SK-N-SH (cell line): Measurements from ENCODE around the gene CLN6. TPM values are rescaled to one million over a fixed set of nuclear protein-coding genes. Genes with fewer than 3 reads are reported as not detected.
A peak's percentile ranks its signal among the peaks of the same experiment; 100 is the strongest.

Experiments used
- CTCF ChIA-PET: fragments of 300-600, 350-600 bp; formaldehyde crosslinking; extraction: SDS; loops from one replicate; lab custom pipeline; 2021; lab: Yijun Ruan, JAX
- POLR2A ChIA-PET: fragments of 350-600 bp; sonication (Branson Sonifier 250); formaldehyde crosslinking; extraction: SDS; loops from one replicate; lab custom pipeline; 2020; ENCODE audit warnings: antibody characterized with exemption, inconsistent platforms; lab: Yijun Ruan, JAX
- DNase-seq: peaks from one replicate; pipeline ENCODE4 v3.0.0; 2012
- H2AFZ ChIP-seq: fragments of 200-600 bp; sonication (generic); 2 replicates; pipeline ENCODE4 v1.8.1; 2016; ENCODE audit warnings: antibody characterized with exemption, mild to moderate bottlenecking, low read depth
- H3F3A ChIP-seq: fragments of 200-600 bp; sonication (generic); replicated peaks from 2 replicates; pipeline ENCODE3; 2016; ENCODE audit warnings: antibody characterized with exemption, mild to moderate bottlenecking; ENCODE audit not compliant: insufficient read depth
- H3K27ac ChIP-seq, 2 experiments: fragments of 200-500 bp in 1 of 2; fragments of 200-600 bp in 1 of 2; sonication (Bioruptor generic) in 1 of 2; sonication (generic), shearing (Covaris generic) in 1 of 2; 2 replicates each; pipeline versions ENCODE4 v1.5.1 to v1.6.1; 2014 to 2016; ENCODE audit warnings: low read depth in 2 of 2, inconsistent platforms in 1 of 2, low read length in 1 of 2, mild to moderate bottlenecking in 1 of 2, mixed read lengths in 1 of 2
- H3K27me3 ChIP-seq: fragments of 200-600 bp; sonication (generic), shearing (Covaris generic); 2 replicates; pipeline ENCODE4 v1.6.1; 2016; ENCODE audit warnings: mixed run types; ENCODE audit not compliant: insufficient read depth
- H3K36me3 ChIP-seq, 2 experiments: fragments of 200-500 bp in 1 of 2; fragments of 200-600 bp in 1 of 2; sonication (Bioruptor generic) in 1 of 2; sonication (generic) in 1 of 2; replicated peaks in 1 of 2; 2 replicates each; pipeline versions ENCODE3 to v1.5.1; 2014 to 2016; ENCODE audit warnings: low read length in 1 of 2, mild to moderate bottlenecking in 1 of 2; ENCODE audit not compliant: insufficient read depth in 2 of 2, control insufficient read depth in 1 of 2
- H3K4me1 ChIP-seq, 2 experiments: fragments of 200-500 bp in 1 of 2; fragments of 200-600 bp in 1 of 2; sonication (Bioruptor generic) in 1 of 2; sonication (generic), shearing (Covaris generic) in 1 of 2; 2 replicates each; pipeline versions ENCODE4 v1.5.1 to v1.6.1; 2014 to 2016; ENCODE audit warnings: low read depth in 1 of 2, low read length in 1 of 2, mixed run types in 1 of 2; ENCODE audit not compliant: insufficient read depth in 2 of 2, control insufficient read depth in 1 of 2
- H3K4me2 ChIP-seq: fragments of 200-600 bp; sonication (generic), shearing (Covaris generic); 2 replicates; pipeline ENCODE4 v1.6.1; 2017; ENCODE audit warnings: mixed run types
- H3K4me3 ChIP-seq, 2 experiments: fragments of 200-500 bp in 1 of 2; fragments of 200-600 bp in 1 of 2; sonication (Bioruptor generic) in 1 of 2; sonication (generic), shearing (Covaris generic) in 1 of 2; 2 replicates each; pipeline versions ENCODE4 v1.5.1 to v1.8.1; 2014 to 2016; ENCODE audit warnings: low read depth in 2 of 2, inconsistent platforms in 1 of 2, low read length in 1 of 2, mild to moderate bottlenecking in 1 of 2, mixed read lengths in 1 of 2, moderate library complexity in 1 of 2
- H3K79me2 ChIP-seq: fragments of 200-600 bp; sonication (generic); 2 replicates; pipeline ENCODE4 v1.8.1; 2017; ENCODE audit warnings: mild to moderate bottlenecking; ENCODE audit not compliant: insufficient read depth
- H3K9ac ChIP-seq: fragments of 200-600 bp; sonication (generic); 2 replicates; pipeline ENCODE4 v1.6.1; 2017; ENCODE audit warnings: mixed run types
- H3K9me2 ChIP-seq: fragments of 200-600 bp; sonication (generic); 2 replicates; pipeline ENCODE4 v1.6.1; 2017; ENCODE audit warnings: mixed run types
- H3K9me3 ChIP-seq: fragments of 200-600 bp; sonication (generic); 2 replicates; pipeline ENCODE4 v1.6.1; 2017; ENCODE audit warnings: mixed run types, mild to moderate bottlenecking, moderate library complexity
- H4K20me1 ChIP-seq: fragments of 200-600 bp; sonication (generic); 2 replicates; pipeline ENCODE4 v1.6.1; 2017; ENCODE audit warnings: mild to moderate bottlenecking, mixed run types; ENCODE audit not compliant: insufficient read depth
- CHD2 ChIP-seq: fragments of 150-350 bp; IDR thresholded peaks from 2 replicates; pipeline ENCODE4 v1.6.1; 2018; ENCODE audit warnings: low read length; ENCODE audit not compliant: partially characterized antibody
- CTCF ChIP-seq: fragments of 200-600 bp; sonication (generic); IDR thresholded peaks from 2 replicates; pipeline ENCODE4 v1.6.1; 2017; ENCODE audit warnings: antibody characterized with exemption, mild to moderate bottlenecking, moderate library complexity
- EP300 ChIP-seq, 2 experiments: IDR thresholded peaks; 2 replicates each; pipeline versions ENCODE4 v1.4.0 to v1.6.1; 2012; ENCODE audit warnings: borderline replicate concordance in 1 of 2, low read depth in 1 of 2, low read length in 1 of 2
- EZH2phosphoT487 ChIP-seq: fragments of 200-600 bp; sonication (generic); IDR thresholded peaks from 2 replicates; pipeline ENCODE4 v1.6.1; 2017; ENCODE audit warnings: low read depth, mixed run types, mild to moderate bottlenecking, antibody characterized with exemption, moderate library complexity, borderline replicate concordance
- FOXJ3 ChIP-seq: sonication (generic); formaldehyde crosslinking; IDR thresholded peaks from 2 replicates; pipeline ENCODE4 v1.5.1; 2020; ENCODE audit warnings: mild to moderate bottlenecking, missing genetic modification reagents
- GATA2 ChIP-seq: sonication (generic); formaldehyde crosslinking; IDR thresholded peaks from 2 replicates; pipeline ENCODE4 v1.5.0; 2020; ENCODE audit warnings: mild to moderate bottlenecking, missing genetic modification reagents
- MXI1 ChIP-seq: IDR thresholded peaks from 2 replicates; pipeline ENCODE4 v1.6.1; 2012; ENCODE audit warnings: mild to moderate bottlenecking, low read depth, low read length, improper control_type of control experiment
- NRF1 ChIP-seq: IDR thresholded peaks from 2 replicates; pipeline ENCODE4 v1.6.1; 2012; ENCODE audit warnings: low read depth, mild to moderate bottlenecking, low read length
- RAD21 ChIP-seq: IDR thresholded peaks from 2 replicates; pipeline ENCODE4 v1.6.1; 2012; ENCODE audit warnings: mild to moderate bottlenecking, low read length
- RXRA ChIP-seq: IDR thresholded peaks from 2 replicates; pipeline ENCODE4 v1.4.0; 2012; ENCODE audit warnings: low read depth, mild to moderate bottlenecking, borderline replicate concordance
- SIN3A ChIP-seq: IDR thresholded peaks from 2 replicates; pipeline ENCODE4 v1.6.1; 2012; ENCODE audit warnings: low read depth, mild to moderate bottlenecking, low read length, moderate library complexity, borderline replicate concordance
- SMC3 ChIP-seq: IDR thresholded peaks from 2 replicates; pipeline ENCODE4 v1.6.1; 2012; ENCODE audit warnings: low read depth, low read length, improper control_type of control experiment
- TCF12 ChIP-seq: IDR thresholded peaks from 2 replicates; pipeline ENCODE4 v1.4.0; 2012
- TEAD4 ChIP-seq: IDR thresholded peaks from 2 replicates; pipeline ENCODE4 v1.4.0; 2012; ENCODE audit warnings: mild to moderate bottlenecking, borderline replicate concordance; ENCODE audit not compliant: insufficient read depth
- YY1 ChIP-seq: IDR thresholded peaks from 2 replicates; pipeline ENCODE4 v1.4.0; 2012; ENCODE audit warnings: low read depth, mild to moderate bottlenecking
- WGBS: methylation state at CpG from one replicate; pipeline ENCODE4 v1.1.6; 2017; ENCODE audit warnings: low lambda C conversion rate; 5-methylcytosine and 5-hydroxymethylcytosine counted together
- polyA plus RNA-seq, 3 experiments: library from polyadenylated mRNA; depleted of rRNA; stranded (reverse); fragments of >200 nt; gene quantifications; 2 replicates each; pipeline ENCODE4 v1.2.3, GENCODE V29; 2012
- TF ChIP-seq, protein P1 (sequence below): IDR thresholded peaks from 2 replicates; pipeline ENCODE4 v1.4.0; 2012; ENCODE audit warnings: low read depth, borderline replicate concordance
- TF ChIP-seq, protein P2 (sequence below): IDR thresholded peaks from 2 replicates; pipeline ENCODE4 v1.6.1; 2012; ENCODE audit warnings: mild to moderate bottlenecking, low read depth, low read length, moderate library complexity

The CLN6 gene
- polyA plus RNA-seq, 1 of the 3 experiments (the other 2 are of a cell fraction) = 27.5 TPM

DNA sequence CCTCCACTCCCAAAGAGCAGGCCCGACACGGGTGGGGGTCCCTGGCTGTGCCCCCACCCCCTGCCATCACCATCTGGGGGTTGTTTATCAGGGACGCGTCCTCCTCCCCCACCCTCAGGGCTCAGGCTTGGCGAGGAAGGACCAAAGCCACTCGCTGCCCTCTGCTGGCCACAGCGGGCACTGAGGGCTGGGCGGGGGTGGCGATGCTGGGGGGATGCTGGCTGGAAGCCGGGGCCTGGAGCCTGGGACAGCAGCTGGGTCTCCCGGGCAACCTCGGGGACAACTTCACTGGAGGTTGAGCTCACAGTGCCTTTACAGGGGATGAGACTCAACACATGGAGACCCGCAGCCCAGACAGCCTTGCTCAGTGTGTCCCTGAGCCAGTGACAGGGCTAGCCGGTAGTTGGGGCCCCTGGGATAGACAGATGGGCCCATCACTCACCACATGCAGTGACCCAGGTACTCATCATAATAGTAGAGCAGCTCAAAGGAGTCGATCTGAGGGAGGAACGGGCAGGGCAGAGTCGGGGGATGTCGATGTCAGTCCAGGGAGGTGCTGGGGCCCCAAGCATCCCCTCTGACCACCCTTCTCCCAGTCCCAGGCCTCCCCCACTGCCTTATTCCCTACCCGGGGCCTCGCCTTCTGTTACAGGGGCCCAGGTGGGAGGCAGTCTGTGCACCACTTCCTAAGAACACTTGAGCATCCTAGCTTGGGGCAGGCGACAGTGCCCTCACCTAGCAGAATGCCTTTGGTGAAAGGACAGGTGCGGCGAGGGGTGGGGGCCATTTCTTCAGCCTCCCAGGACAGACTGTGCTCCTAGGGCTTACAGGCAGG is 18.5 kb downstream of the CLN6 start:
- Histone ChIP-seq H3K4me2 (no peak overlapping the region; the same call in 1 of the 2 replicates), H3K27me3 (no peaks in the 10 kb centered on the region), H3K4me1 (peaks cover 0 to 16% of the 10 kb centered on the region in 2 experiments; a peak in 1 of 4 replicates), H2AFZ (no peak overlapping the region), H3K79me2 (peaks cover 3% of the 10 kb centered on the region), H3K36me3 (peaks cover 0 to 2% of the 10 kb centered on the region in 2 experiments), H3K4me3 (peak overlapping the region in 1 of 2 experiments; percentile 23; a peak in 2 of 4 replicates), H3K9ac (no peak overlapping the region), H4K20me1 (0 out of 2 replicates have a peak, but pooled peaks cover 6% of the 10 kb centered on the region), H3F3A (peaks cover 3% of the 10 kb centered on the region), H3K27ac (peak overlapping the region in 1 of 2 experiments; percentile 67; a peak in 1 of 4 replicates), H3K9me3 (no peaks in the 10 kb centered on the region), H3K9me2 (no peaks in the 10 kb centered on the region)
- TF ChIP-seq RAD21 (peak; percentile 77), GATA2 (CRISPR knock-in tag) (no peak; the same call in 1 of the 2 replicates), FOXJ3 (CRISPR knock-in tag) (peak; percentile 66; the same call in 1 of the 2 replicates), CTCF (peak; percentile 78), SMC3 (peak; percentile 74), CHD2 (peak; percentile 66)
- TF ChIP-seq, protein P1, sequence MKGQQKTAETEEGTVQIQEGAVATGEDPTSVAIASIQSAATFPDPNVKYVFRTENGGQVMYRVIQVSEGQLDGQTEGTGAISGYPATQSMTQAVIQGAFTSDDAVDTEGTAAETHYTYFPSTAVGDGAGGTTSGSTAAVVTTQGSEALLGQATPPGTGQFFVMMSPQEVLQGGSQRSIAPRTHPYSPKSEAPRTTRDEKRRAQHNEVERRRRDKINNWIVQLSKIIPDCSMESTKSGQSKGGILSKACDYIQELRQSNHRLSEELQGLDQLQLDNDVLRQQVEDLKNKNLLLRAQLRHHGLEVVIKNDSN = no peak
- WGBS = 52% methylated on average over 18 of the region's 23 CpGs
- CTCF ChIA-PET = interaction anchor here (0.6 to 3.3 kb wide), 31 partner anchors 9 to 661 kb away, joined by 3 to 52 read pairs (median 4); partner anchors contain the start of gene CLN6
- POLR2A ChIA-PET = no interaction called here
- peak; percentile 94 for DNase-seq

- ChIA-PET POLR2A (no interaction called here), CTCF (interaction anchor here (0.6 to 3.3 kb wide), 27 partner anchors 9 to 661 kb away, joined by 3 to 52 read pairs (median 5); partner anchors contain the start of genes CLN6 and PIAS1)
- Histone ChIP-seq H3K27ac (peak overlapping the region in 1 of 2 experiments; percentile 67; a peak in 1 of 4 replicates), H3K36me3 (peaks cover 0 to 2% of the 10 kb centered on the region in 2 experiments), H3K9ac (no peak overlapping the region), H2AFZ (no peak overlapping the region), H3K4me2 (no peak overlapping the region; the same call in 1 of the 2 replicates), H3K4me3 (no peak overlapping the region; a peak in 1 of 4 replicates), H4K20me1 (0 out of 2 replicates have a peak, but pooled peaks cover 6% of the 10 kb centered on the region), H3K4me1 (peaks cover 0 to 16% of the 10 kb centered on the region in 2 experiments; a peak in 1 of 4 replicates), H3K9me2 (no peaks in the 10 kb centered on the region), H3K27me3 (no peaks in the 10 kb centered on the region), H3F3A (peaks cover 3% of the 10 kb centered on the region), H3K79me2 (peaks cover 3% of the 10 kb centered on the region), H3K9me3 (no peaks in the 10 kb centered on the region)
- WGBS = 81% methylated on average over 7 of the region's 9 CpGs
- no peak for DNase-seq
- TF ChIP-seq NRF1 (no peak), TCF12 (no peak), TEAD4 (no peak), YY1 (no peak), MXI1 (no peak), SIN3A (no peak), RAD21 (no peak), EZH2phosphoT487 (no peak), RXRA (no peak), EP300 (IDR thresholded peaks at IDR 0.05; ENCODE audit: borderline replicate concordance in 1 of 2, low read depth in 1 of 2, low read length in 1 of 2) (no peak)
- TF ChIP-seq, protein P2, sequence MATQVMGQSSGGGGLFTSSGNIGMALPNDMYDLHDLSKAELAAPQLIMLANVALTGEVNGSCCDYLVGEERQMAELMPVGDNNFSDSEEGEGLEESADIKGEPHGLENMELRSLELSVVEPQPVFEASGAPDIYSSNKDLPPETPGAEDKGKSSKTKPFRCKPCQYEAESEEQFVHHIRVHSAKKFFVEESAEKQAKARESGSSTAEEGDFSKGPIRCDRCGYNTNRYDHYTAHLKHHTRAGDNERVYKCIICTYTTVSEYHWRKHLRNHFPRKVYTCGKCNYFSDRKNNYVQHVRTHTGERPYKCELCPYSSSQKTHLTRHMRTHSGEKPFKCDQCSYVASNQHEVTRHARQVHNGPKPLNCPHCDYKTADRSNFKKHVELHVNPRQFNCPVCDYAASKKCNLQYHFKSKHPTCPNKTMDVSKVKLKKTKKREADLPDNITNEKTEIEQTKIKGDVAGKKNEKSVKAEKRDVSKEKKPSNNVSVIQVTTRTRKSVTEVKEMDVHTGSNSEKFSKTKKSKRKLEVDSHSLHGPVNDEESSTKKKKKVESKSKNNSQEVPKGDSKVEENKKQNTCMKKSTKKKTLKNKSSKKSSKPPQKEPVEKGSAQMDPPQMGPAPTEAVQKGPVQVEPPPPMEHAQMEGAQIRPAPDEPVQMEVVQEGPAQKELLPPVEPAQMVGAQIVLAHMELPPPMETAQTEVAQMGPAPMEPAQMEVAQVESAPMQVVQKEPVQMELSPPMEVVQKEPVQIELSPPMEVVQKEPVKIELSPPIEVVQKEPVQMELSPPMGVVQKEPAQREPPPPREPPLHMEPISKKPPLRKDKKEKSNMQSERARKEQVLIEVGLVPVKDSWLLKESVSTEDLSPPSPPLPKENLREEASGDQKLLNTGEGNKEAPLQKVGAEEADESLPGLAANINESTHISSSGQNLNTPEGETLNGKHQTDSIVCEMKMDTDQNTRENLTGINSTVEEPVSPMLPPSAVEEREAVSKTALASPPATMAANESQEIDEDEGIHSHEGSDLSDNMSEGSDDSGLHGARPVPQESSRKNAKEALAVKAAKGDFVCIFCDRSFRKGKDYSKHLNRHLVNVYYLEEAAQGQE = no peak
Measured at GRCh38 chr15:68210409-68210756, 19.1 kb downstream of the CLN6 start.
